LNCAP (cell line): Measurements from ENCODE around the gene QSOX1.

Source experiments
- TF ChIP-seq, protein P1 (sequence below): fragments of 450-650 bp; IDR thresholded peaks from 2 replicates; pipeline ENCODE4 v1.5.1; 2017; ENCODE audit warnings: mild to moderate bottlenecking

Gene QSOX1

DNA sequence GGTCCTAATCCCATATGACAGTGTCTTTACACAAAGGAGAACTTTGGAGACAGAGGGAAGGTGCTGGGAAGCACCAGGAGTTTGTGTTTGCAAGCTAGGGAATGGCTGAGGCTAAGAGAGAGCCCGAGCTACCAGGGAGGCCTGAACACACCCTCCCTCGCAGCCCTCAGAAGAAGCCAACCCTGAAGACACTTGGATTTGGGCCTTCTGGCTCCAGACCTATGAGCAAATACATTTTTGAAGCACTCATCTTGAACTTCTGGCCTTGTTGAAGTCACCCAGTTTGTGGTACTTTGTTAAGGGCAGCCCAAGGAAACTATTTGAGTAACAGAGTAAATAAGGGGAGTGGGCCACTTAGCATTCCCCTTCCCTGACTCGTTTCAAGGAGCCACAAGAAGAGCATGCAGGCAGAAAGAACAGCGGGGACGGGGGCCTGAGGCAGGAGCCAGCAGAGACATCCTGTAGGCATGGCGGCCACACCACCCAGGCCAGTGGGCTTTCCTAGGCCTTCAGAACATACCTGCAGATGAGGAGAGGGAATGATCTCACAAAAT is 13.2 kb upstream of the QSOX1 start:
- TF ChIP-seq, protein P1, sequence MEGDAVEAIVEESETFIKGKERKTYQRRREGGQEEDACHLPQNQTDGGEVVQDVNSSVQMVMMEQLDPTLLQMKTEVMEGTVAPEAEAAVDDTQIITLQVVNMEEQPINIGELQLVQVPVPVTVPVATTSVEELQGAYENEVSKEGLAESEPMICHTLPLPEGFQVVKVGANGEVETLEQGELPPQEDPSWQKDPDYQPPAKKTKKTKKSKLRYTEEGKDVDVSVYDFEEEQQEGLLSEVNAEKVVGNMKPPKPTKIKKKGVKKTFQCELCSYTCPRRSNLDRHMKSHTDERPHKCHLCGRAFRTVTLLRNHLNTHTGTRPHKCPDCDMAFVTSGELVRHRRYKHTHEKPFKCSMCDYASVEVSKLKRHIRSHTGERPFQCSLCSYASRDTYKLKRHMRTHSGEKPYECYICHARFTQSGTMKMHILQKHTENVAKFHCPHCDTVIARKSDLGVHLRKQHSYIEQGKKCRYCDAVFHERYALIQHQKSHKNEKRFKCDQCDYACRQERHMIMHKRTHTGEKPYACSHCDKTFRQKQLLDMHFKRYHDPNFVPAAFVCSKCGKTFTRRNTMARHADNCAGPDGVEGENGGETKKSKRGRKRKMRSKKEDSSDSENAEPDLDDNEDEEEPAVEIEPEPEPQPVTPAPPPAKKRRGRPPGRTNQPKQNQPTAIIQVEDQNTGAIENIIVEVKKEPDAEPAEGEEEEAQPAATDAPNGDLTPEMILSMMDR: no peak

DNA sequence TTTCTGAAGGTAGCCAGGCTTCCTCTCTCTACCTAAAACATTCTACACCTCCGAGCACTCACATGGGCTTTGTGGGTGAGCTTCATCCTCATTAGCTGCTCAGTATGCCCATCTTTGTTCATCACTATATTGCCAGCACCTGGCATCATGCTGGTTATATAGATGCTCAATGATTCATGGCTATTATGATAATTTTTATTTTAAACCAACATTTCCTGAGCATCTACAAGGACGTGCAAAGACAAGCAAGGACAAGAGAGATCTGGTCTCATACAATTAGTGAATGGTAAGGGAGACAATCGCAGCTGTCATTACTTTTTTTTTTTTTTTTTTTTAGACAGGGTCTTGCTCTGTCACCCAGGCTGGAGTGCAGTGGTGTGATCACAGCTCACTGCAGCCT is 11.3 kb upstream of the QSOX1 start:
- TF ChIP-seq, protein P1: no peak

DNA sequence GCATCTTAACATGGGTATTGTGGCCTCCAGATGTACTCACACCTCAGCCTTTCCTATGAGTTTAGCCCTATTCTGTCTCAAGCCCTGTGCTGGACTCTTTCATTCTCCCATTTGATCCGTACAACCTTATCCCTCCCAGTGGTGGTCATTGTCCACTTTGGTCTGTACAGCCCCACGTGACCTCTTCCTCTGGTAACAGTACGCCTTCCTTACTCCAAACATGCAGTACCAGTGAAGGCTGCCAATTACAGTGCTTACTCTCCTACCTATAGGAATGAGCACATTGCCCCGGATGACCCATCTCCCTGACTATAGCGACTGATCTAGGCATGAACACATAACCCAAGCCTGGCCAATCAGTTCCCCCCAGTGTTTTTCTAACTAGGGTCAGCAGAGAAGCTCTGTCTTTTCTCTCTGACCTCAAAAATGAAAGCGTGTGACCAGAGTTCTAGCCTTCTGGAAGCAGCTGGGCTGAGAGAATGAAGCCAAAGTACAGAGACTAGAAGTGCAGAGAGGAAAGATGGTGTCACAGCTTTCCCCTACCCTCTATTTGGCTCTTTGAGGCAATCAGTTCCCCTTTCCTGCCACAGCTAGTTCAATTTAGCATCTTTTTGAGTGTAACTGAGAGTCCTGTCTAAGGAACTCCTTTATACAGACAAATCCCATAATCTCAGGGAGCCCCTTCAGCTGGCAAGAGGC is 9.9 kb upstream of the QSOX1 start:
- TF ChIP-seq, protein P1: no peak

DNA sequence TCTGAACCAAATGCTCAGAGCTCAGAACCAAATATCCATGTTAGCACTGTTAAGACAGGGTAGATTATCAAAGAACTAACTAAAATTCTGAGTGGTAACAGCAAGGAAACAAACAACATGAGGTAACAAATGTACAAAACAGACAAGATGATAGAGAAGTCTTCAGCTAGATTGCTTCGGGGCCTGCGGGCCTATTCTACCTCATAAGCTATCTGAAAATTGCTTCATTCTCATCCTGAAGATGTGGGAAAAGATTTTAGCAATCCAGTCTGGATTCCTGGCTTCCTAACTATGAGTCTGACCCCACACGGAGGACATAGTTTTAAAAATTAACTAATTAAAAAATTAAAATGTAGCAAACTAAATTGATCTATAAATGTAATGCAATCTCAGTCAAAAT is 9.2 kb upstream of the QSOX1 start:
- TF ChIP-seq, protein P1: no peak

DNA sequence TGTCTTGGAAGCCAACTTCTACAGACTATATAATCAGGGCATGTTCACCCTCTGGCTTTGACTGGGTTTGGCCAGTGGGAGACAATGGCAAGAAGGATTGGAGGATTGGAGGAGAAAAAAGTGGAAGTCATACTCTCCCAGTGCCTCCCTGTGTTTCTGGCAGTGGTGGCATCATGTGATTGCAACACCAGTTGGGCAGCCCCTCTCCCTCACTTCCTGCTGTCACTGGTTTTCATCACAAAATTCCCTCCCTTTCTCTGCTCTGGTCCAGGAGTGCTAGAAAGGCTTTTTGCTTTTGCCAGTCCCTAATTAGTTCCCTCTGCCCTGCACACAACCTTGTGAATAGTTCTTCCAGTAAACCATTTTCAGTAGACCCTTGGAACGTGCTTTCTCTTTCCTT is 3.7 kb upstream of the QSOX1 start:
- TF ChIP-seq, protein P1: no peak

DNA sequence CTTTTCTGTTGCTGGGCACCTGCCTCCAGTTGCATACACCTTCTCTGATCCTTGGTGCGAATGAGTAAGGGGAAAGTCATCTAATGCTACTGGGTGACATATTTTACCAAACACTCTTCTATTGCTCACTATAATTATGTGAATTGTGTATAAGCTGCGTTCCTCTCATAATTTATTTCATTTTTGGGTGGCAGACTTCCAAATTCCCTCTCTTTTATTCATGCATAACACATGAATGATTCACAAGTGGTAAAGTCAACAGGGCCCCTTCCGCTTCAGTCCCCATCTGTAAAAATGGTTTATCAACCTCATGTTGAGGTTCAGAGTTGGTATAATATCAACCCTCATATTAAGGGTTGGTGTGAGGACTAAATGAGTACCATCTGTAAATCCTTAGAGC is 3.2 kb upstream of the QSOX1 start:
- TF ChIP-seq, protein P1: no peak

DNA sequence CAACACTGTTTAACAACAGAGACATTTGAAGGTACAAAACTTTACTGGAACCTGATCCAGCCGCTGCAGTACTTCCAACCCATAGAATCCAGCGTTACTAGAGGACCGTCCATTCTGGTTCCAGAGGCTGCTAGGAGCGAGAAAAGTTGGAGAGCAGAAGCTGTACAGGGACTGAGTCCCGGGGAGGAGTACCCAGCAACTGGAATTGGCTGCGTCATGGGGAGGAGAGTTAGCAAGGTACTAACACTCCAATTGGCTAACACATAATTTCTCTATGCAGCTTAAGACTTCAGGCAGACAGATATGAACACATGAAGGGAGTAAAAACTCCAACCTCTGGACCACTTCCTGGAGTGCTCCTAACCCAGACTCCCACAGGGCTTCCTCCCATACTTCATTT is 2.1 kb upstream of the QSOX1 start:
- TF ChIP-seq, protein P1: no peak

DNA sequence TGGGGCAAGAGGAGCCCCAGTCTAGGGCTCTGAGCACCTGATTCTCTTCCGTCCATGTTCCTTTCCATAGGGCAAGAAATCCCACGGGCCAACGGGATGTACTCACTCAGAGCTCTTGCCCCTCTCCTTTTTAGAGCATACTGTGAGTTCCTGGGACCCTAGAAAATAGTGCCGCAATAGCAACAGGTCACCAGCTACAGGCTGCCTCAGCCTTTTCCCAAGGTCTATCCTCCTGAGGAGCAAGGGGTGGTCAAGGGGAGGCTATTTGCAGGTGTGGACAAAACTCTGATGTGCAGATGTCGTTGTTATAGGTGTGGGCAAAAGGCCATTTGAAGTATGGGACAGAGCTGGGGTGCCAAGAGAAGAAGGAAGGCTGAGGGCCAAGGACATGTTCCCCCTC is 1.6 kb upstream of the QSOX1 start:
- TF ChIP-seq, protein P1: no peak
